ENCODE measurements around the gene SAP30.
A peak's percentile ranks its signal among the peaks of the same experiment; 100 is the strongest.

The SAP30 gene

DNA sequence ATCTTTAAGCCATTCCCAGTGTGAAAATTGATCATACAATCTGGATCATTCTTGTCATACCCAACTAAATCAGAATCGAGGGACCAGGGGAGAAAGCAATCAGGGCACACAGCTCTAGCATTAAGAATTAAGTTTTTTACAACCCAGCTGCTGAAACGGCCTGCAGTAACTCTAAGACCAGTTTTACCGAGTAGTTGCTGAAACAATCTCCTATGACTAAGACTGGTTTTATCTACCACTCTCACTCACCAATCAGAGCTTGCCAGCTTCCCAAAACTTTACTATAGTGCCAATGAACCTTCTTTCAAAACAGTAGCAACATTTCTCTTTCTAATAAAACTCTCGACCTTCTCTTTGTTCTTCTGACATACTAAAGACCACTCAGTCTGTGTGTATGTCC is 2.8 kb upstream of the SAP30 start:
- TF ChIP-seq CTCF (conservative IDR thresholded peaks at IDR 0.05), result no peak
- no peak for TF ChIP-seq ZFX (IDR thresholded peaks at IDR 0.05)
- H3K27ac ChIP-seq, result no peak overlapping the region

- H3K27ac ChIP-seq, result peak overlapping the region; percentile 86
- TF ChIP-seq CTCF (conservative IDR thresholded peaks at IDR 0.05) (no peak), ZFX (IDR thresholded peaks at IDR 0.05) (no peak)
These were observed 651 bp upstream of the SAP30 start for GRCh38 chr4:173370130-173370476.

GRCh38 chr4:173371292-173372192 is 788 bp downstream of the SAP30 start:
- TF ChIP-seq ZFX (IDR thresholded peaks at IDR 0.05) (0 out of 2 replicates have a peak, but pooled peaks have one; percentile 22), CTCF (conservative IDR thresholded peaks at IDR 0.05) (no peak)
- H3K27ac ChIP-seq, result peak overlapping the region; percentile 86

GRCh38 chr4:173374588-173374987 is 3.8 kb downstream of the SAP30 start:
- H3K27ac ChIP-seq, result no peak overlapping the region

DNA sequence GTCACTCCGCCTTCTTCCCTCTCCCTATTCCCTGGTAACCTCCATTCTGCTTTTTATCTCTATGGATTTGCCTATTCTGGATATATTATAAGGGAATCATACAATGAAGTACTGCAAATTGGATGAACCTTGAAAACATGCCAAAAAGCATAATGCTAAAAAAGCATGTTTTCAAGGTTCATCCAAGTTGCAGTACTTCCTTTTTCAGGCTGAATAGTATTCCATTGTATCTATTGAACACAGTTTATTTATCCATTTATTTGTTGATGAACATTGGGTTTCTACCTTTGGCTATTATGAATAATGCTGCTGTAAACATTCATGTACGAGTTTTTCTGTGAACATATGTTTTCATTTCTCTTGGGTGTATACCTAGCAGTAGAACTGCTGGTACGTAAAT is 9.2 kb downstream of the SAP30 start:
- H3K27ac ChIP-seq, result no peak overlapping the region
- TF ChIP-seq CTCF (conservative IDR thresholded peaks at IDR 0.05) (no peak), ZFX (IDR thresholded peaks at IDR 0.05) (no peak)

More at GRCh38 chr4:173374588-173374987, 3.8 kb downstream of the SAP30 start:
- TF ChIP-seq ZFX (IDR thresholded peaks at IDR 0.05), result no peak
- no peak for TF ChIP-seq CTCF (conservative IDR thresholded peaks at IDR 0.05)

GRCh38 chr4:173380987-173381386 is 10.2 kb downstream of the SAP30 start:
- TF ChIP-seq ZFX (IDR thresholded peaks at IDR 0.05), result no peak
- no peak for TF ChIP-seq CTCF (conservative IDR thresholded peaks at IDR 0.05)
- H3K27ac ChIP-seq, result no peak overlapping the region

- TF ChIP-seq ZFX (IDR thresholded peaks at IDR 0.05) (no peak), CTCF (conservative IDR thresholded peaks at IDR 0.05) (no peak)
- H3K27ac ChIP-seq, result no peak overlapping the region
These were observed 10.9 kb downstream of the SAP30 start for GRCh38 chr4:173381610-173382009.
